A549 (cell line): Measurements from ENCODE around the gene SMG1. TPM values are rescaled to one million over a fixed set of nuclear protein-coding genes. Genes with fewer than 3 reads are reported as not detected.

Experiments used
- ATAC-seq, 2 experiments: fragments of 200-7000 bp in 1 of 2; fragments of >200 bp in 1 of 2; cut with Nextera tagmentation in 1 of 2; cut with Tn5 transposase in 1 of 2; 3 replicates each; pipeline versions ENCODE4 v1.8.0 to v1.9.1; 2018 to 2020; ENCODE audit warnings: mild to moderate bottlenecking in 1 of 2, moderate library complexity in 1 of 2
- CTCF ChIA-PET: fragments of 300-600 bp; sonication (Branson Sonifier 250); formaldehyde crosslinking; extraction: SDS; loops from one replicate; lab custom pipeline; 2021; ENCODE audit warnings: antibody characterized with exemption, inconsistent platforms; lab: Yijun Ruan, JAX
- POLR2A ChIA-PET: fragments of 350-600 bp; formaldehyde crosslinking; extraction: SDS; loops from one replicate; lab custom pipeline; 2021; ENCODE audit warnings: antibody characterized with exemption, inconsistent platforms; lab: Yijun Ruan, JAX
- DNase-seq, 2 experiments: peaks; one replicate each; pipeline versions ENCODE4 v3.0.0 to v3.0.0-alpha.2; 2011 to 2016; ENCODE audit warnings: low read depth in 1 of 2, low spot score in 1 of 2
- FAIRE-seq: peaks from 2 replicates; lab custom pipeline; 2011; peaks lifted over from hg19 to GRCh38; lab: Jason Lieb, UNC
- H3K27ac ChIP-seq, 2 experiments: fragments of >200 bp; sonication (Bioruptor Twin); formaldehyde crosslinking; 3 replicates each; pipeline ENCODE4 v1.5.1; 2016 to 2017
- H3K4me1 ChIP-seq: fragments of >200 bp; sonication (Bioruptor Twin); formaldehyde crosslinking; 3 replicates; pipeline ENCODE4 v1.6.1; 2016
- H3K4me2 ChIP-seq: fragments of >200 bp; sonication (Bioruptor Twin); formaldehyde crosslinking; 3 replicates; pipeline ENCODE4 v1.6.1; 2016
- H3K4me3 ChIP-seq: fragments of >200 bp; sonication (Bioruptor Twin); formaldehyde crosslinking; 3 replicates; pipeline ENCODE4 v1.5.1; 2016
- H3K9me3 ChIP-seq: fragments of >200 bp; sonication (Bioruptor Twin); formaldehyde crosslinking; 3 replicates; pipeline ENCODE4 v1.6.1; 2016
- BCL3 ChIP-seq: fragments of >200 bp; sonication (Bioruptor Twin); formaldehyde crosslinking; IDR thresholded peaks from 3 replicates; pipeline ENCODE4 v1.6.1; 2016
- CHD2 ChIP-seq: fragments of 150-350 bp; IDR thresholded peaks from 2 replicates; pipeline ENCODE4 v1.6.1; 2014; ENCODE audit warnings: low read length; ENCODE audit not compliant: partially characterized antibody
- CHD4 ChIP-seq: fragments of 200-600 bp; sonication (generic); IDR thresholded peaks from 2 replicates; pipeline ENCODE4 v1.6.1; 2016; ENCODE audit warnings: antibody characterized with exemption, mild to moderate bottlenecking, borderline replicate concordance
- ELK1 ChIP-seq: fragments of 150-350 bp; IDR thresholded peaks from 2 replicates; pipeline ENCODE4 v1.6.1; 2014; ENCODE audit warnings: low read depth, mild to moderate bottlenecking, low read length
- GATA3 ChIP-seq: IDR thresholded peaks from 2 replicates; pipeline ENCODE4 v1.6.1; 2012; ENCODE audit warnings: borderline replicate concordance
- HDAC2 ChIP-seq: fragments of 200-600 bp; sonication (generic); IDR thresholded peaks from 2 replicates; pipeline ENCODE4 v1.6.1; 2016
- HOXB13 ChIP-seq: fragments of 250-450 bp; sonication (Bioruptor Pico); IDR thresholded peaks from 2 replicates; pipeline ENCODE4 v1.5.0; 2020; ENCODE audit warnings: low read depth, mild to moderate bottlenecking, moderate library complexity
- HOXB5 ChIP-seq: fragments of 250-450 bp; sonication (Bioruptor Pico); IDR thresholded peaks from 2 replicates; pipeline ENCODE4 v1.5.0; 2020; ENCODE audit warnings: mild to moderate bottlenecking, moderate library complexity
- JUN ChIP-seq, 2 experiments: fragments of >200 bp; sonication (Bioruptor Twin); formaldehyde crosslinking; IDR thresholded peaks; 2 replicates in 1 of 2; 3 replicates in 1 of 2; pipeline ENCODE4 v1.6.1; 2016 to 2017
- MAFK ChIP-seq: fragments of 450-650 bp; IDR thresholded peaks from 2 replicates; pipeline ENCODE4 v1.6.1; 2014; ENCODE audit not compliant: partially characterized antibody
- MAZ ChIP-seq: fragments of 150-350 bp; IDR thresholded peaks from 2 replicates; pipeline ENCODE4 v1.6.1; 2014; ENCODE audit warnings: antibody characterized with exemption, low read depth, low read length, borderline replicate concordance
- RARB ChIP-seq: fragments of 250-450 bp; sonication (Bioruptor Pico); IDR thresholded peaks from 2 replicates; pipeline ENCODE4 v1.8.0; 2021; ENCODE audit warnings: mild to moderate bottlenecking, moderate library complexity
- RCOR1 ChIP-seq: fragments of 150-350 bp; IDR thresholded peaks from 2 replicates; pipeline ENCODE4 v1.6.1; 2014; ENCODE audit warnings: antibody characterized with exemption, low read length, low read depth
- RFX5 ChIP-seq: fragments of 450-650 bp; IDR thresholded peaks from 2 replicates; pipeline ENCODE4 v1.7.1; 2014; ENCODE audit warnings: antibody characterized with exemption, mild to moderate bottlenecking, moderate library complexity
- RNF2 ChIP-seq: fragments of 200-600 bp; sonication (generic); IDR thresholded peaks from 2 replicates; pipeline ENCODE4 v1.6.1; 2016; ENCODE audit warnings: low read depth, mild to moderate bottlenecking, antibody characterized with exemption, moderate library complexity, borderline replicate concordance
- SMC3 ChIP-seq: fragments of >200 bp; sonication (Bioruptor Twin); formaldehyde crosslinking; IDR thresholded peaks from 3 replicates; pipeline ENCODE4 v1.6.1; 2018; ENCODE audit warnings: inconsistent platforms
- TP53 ChIP-seq: fragments of 250-450 bp; sonication (Bioruptor Pico); IDR thresholded peaks from 2 replicates; pipeline ENCODE4 v1.5.0; 2021; ENCODE audit warnings: mild to moderate bottlenecking, moderate library complexity
- ZFP36 ChIP-seq: fragments of 450-650 bp; IDR thresholded peaks from 2 replicates; pipeline ENCODE4 v1.6.1; 2014; ENCODE audit warnings: borderline replicate concordance; ENCODE audit not compliant: partially characterized antibody
- ZNF302 ChIP-seq: fragments of 250-450 bp; sonication (Bioruptor Pico); IDR thresholded peaks from 2 replicates; pipeline ENCODE4 v1.9.0; 2021; ENCODE audit warnings: inconsistent platforms, mild to moderate bottlenecking, moderate library complexity
- ZSCAN20 ChIP-seq: fragments of 250-450 bp; sonication (Bioruptor Pico); IDR thresholded peaks from 2 replicates; pipeline ENCODE4 v1.8.0; 2022; ENCODE audit warnings: mild to moderate bottlenecking, moderate library complexity
- WGBS: methylation state at CpG from one replicate; pipeline ENCODE4 v1.1.6; 2017; ENCODE audit errors: missing lambda C conversion rate; 5-methylcytosine and 5-hydroxymethylcytosine counted together
- polyA plus RNA-seq, 4 experiments: library from polyadenylated mRNA; depleted of rRNA in 3 of 4; stranded (reverse); fragments of >200 nt; fragmentation: RNase III in 1 of 4; extraction: RNeasy Plus Mini Kit Qiagen cat#74134 plus additional on column Dnase treatment in 1 of 4; gene quantifications; 2 replicates in 3 of 4; 3 replicates in 1 of 4; pipeline ENCODE4 v1.2.3, GENCODE V29; 2011 to 2017
- TF ChIP-seq, protein P1 (sequence below): fragments of 250-450 bp; sonication (Bioruptor Pico); IDR thresholded peaks from 2 replicates; pipeline ENCODE4 v1.5.0; 2021; ENCODE audit warnings: mild to moderate bottlenecking, moderate library complexity, borderline replicate concordance

Gene SMG1
- polyA plus RNA-seq, 2 of the 4 experiments (the other 2 are of a cell fraction), result 15.7 to 63.8 TPM

DNA sequence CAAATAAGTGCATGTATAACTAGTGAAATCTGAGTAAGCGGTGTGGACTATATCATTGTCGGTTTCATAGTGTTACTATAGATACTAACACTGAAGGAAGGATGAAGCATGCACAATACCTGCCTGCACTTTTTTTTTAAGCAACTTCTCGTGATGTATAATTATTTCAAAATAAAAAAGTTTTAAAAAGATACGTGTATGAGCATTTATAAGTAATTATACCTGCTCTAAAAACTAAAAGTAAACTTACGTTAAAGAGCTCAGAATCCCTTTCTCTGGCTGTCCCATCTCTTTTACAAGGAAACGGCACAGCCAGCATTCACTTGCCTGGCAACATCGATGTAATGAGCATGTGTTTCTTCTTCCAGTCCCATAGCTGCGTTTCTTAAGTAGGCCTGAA is 93.6 kb downstream of the SMG1 start:
- no peak for ATAC-seq
- no peak overlapping the region for H3K4me3 ChIP-seq
- H3K4me2 ChIP-seq, result no peak overlapping the region
- POLR2A ChIA-PET, result interaction anchor here (1.5 kb wide), 1 partner anchor 31 kb away, joined by 5 read pairs; the partner anchor contains the start of gene ARL6IP1
- no peaks in the 10 kb centered on the region for H3K9me3 ChIP-seq
- WGBS, result 89% methylated on average over 8 of the region's 8 CpGs
- H3K4me1 ChIP-seq, result no peaks in the 10 kb centered on the region
- no peak overlapping the region for H3K27ac ChIP-seq
- DNase-seq, result no peak
- TF ChIP-seq CHD4 (no peak), MAFK (no peak), RARB (CRISPR knock-in tag) (no peak), JUN (IDR thresholded peaks at IDR 0.05) (no peak), ZNF302 (CRISPR knock-in tag) (no peak), RFX5 (no peak), SMC3 (no peak), TP53 (CRISPR knock-in tag) (no peak), MAZ (no peak), RNF2 (no peak), RCOR1 (no peak), BCL3 (no peak), CHD2 (no peak), HOXB5 (CRISPR knock-in tag) (no peak), GATA3 (no peak), ELK1 (no peak)
- TF ChIP-seq, protein P1, sequence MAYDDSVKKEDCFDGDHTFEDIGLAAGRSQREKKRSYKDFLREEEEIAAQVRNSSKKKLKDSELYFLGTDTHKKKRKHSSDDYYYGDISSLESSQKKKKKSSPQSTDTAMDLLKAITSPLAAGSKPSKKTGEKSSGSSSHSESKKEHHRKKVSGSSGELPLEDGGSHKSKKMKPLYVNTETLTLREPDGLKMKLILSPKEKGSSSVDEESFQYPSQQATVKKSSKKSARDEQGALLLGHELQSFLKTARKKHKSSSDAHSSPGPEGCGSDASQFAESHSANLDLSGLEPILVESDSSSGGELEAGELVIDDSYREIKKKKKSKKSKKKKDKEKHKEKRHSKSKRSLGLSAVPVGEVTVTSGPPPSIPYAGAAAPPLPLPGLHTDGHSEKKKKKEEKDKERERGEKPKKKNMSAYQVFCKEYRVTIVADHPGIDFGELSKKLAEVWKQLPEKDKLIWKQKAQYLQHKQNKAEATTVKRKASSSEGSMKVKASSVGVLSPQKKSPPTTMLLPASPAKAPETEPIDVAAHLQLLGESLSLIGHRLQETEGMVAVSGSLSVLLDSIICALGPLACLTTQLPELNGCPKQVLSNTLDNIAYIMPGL (CRISPR knock-in tag), result no peak
- CTCF ChIA-PET, result interaction anchor here (1.5 kb wide), 1 partner anchor 31 kb away, joined by 4 read pairs; the partner anchor contains the start of gene ARL6IP1
- FAIRE-seq, result no peak

DNA sequence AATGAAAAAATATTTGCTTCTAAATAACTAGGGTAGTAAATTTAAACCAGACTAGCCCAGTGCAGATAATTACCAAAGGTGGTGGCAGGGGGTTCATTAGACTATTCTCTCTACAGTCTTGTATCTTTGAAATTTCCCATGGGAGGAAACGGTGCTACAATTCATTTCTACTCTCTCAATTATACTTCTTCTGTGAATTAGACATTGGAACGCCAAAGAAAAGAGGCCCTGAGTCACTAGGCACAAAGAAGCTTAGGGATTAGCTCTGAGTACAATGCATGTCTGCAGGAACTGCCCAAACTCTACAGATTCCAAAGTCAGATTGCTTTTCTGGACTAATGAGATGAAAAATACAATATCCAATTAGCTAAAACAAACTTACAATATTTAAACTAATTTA is 94.2 kb downstream of the SMG1 start:
- no peak for TF ChIP-seq JUN (IDR thresholded peaks at IDR 0.05)
- Histone ChIP-seq H3K4me1 (no peaks in the 10 kb centered on the region), H3K27ac (no peak overlapping the region), H3K4me2 (no peak overlapping the region), H3K9me3 (no peaks in the 10 kb centered on the region), H3K4me3 (no peak overlapping the region)
- FAIRE-seq (no peak), ATAC-seq (no peak), DNase-seq (no peak)
- CTCF ChIA-PET, result interaction anchor here (1.3 to 1.5 kb wide), 2 partner anchors 16 to 31 kb away, joined by 4 read pairs; partner anchors contain the start of gene ARL6IP1
- POLR2A ChIA-PET, result interaction anchor here (1.5 kb wide), 1 partner anchor 30 kb away, joined by 5 read pairs; the partner anchor contains the start of gene ARL6IP1
- 86% methylated on average over 2 of the region's 2 CpGs for WGBS

- H3K9me3 ChIP-seq, result no peaks in the 10 kb centered on the region
- no peak overlapping the region for H3K4me2 ChIP-seq
- H3K4me1 ChIP-seq, result no peaks in the 10 kb centered on the region
- no peak for TF ChIP-seq ZSCAN20
- no peak for TF ChIP-seq HOXB13 (CRISPR knock-in tag)
- no peak for TF ChIP-seq ZFP36
- no peak for TF ChIP-seq HDAC2
- TF ChIP-seq CHD2, result no peak
- WGBS, result 94% methylated on average over 6 of the region's 6 CpGs
- no peak for DNase-seq
- ATAC-seq, result no peak
- POLR2A ChIA-PET, result interaction anchor here (0.5 to 2.0 kb wide), 2 partner anchors 28 to 221 kb away, joined by 4 to 8 read pairs; partner anchors contain the start of gene ARL6IP1
- CTCF ChIA-PET, result interaction anchor here (1.3 to 1.8 kb wide), 2 partner anchors 11 to 28 kb away, joined by 3 to 11 read pairs; partner anchors contain the start of gene ARL6IP1
- no peak overlapping the region for H3K27ac ChIP-seq
- FAIRE-seq, result no peak
- H3K4me3 ChIP-seq, result no peak overlapping the region
These were observed 97.0 kb downstream of the SMG1 start for GRCh38 chr16:18829251-18829650.
